AML-193 (cell line): ENCODE data around the gene NOC2L.
A peak's percentile ranks its signal among the peaks of the same experiment; 100 is the strongest.
"Not testable (repeated sequence)": the region's sequence is repeated elsewhere in the genome, so short reads cannot be mapped to it uniquely, and the experiment has no call there.

Experiments
- DNase-seq, 2 experiments: peaks; one replicate each; lab custom pipeline; 2025; lab: John Stamatoyannopoulos, UW

Gene NOC2L

GRCh38 chr1:958823-959730, at the start of gene NOC2L:
Gene NOC2L (minus strand): TSS chr1:959256. CDS start chr1:959240, 16 bp downstream.
- DNase-seq = peak; percentile 72 to 77

DNA sequence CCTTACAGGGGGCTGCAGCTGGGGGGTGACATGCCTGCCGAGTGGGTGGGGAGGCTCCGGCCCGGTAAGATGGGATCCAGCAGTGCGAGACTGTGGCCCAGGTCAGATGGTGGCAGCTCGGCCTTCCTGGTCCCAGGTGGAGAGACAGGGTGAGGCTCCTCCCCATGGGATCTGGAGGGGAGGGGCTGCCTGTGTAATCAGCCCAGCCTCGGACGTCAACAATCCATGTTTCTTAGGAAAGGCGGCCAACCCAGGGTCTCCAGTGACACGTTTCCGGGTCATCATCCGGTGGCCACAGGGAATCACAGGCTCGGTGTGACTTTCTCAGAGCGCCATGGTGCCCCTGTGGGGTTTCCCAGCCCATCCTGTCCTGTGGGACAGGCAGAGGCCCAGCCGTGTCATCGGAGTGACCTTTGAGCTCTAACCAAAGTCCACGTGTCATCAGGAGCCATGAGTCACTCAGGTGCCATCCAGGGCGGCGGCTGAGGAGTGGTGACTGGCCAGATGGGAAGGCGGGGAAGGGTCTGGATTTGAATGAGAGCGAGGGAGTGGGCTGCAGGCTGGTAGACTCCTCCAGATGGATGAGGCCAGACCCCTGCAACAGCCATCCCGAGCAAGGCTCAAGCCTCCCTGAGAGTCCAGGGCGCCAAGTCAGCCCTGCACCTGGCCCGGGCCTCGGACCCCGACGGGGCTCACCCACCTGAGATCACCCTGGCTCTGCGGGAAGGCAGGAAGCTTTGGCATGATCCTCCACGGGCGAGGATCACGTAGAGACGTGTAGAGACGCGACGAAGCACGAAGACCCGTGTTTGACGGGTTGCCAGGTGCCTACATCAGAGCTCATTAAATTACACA, 47.5 kb upstream of the NOC2L start:
- DNase-seq = no peak

DNA sequence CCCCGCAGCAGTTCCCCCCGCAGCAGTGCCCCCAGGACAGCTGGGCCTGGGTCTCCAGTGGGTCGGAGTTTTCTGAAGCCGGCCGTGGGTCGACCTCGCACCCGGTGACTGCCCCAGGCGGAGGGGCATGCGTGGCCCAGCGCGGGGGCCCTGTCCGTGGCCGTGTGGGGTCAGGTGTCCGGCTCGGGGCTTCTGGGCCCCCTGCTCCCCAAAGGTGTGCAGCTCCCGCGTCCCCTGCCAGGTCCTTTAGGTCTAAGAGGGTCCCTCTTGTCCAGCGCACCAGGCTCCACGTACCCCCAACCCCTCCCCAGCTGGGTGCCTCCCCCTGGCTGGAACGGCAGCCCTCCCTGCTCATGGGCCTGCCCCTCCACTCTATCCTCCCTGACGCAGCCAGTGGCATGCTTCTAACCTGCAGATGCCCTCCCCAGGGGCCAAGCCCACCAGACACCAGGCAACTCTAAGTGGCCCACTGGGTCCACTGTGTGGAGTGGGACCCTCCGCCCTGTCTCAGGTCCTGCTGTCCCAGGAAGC, 46.8 kb upstream of the NOC2L start:
- DNase-seq = no peak

DNA sequence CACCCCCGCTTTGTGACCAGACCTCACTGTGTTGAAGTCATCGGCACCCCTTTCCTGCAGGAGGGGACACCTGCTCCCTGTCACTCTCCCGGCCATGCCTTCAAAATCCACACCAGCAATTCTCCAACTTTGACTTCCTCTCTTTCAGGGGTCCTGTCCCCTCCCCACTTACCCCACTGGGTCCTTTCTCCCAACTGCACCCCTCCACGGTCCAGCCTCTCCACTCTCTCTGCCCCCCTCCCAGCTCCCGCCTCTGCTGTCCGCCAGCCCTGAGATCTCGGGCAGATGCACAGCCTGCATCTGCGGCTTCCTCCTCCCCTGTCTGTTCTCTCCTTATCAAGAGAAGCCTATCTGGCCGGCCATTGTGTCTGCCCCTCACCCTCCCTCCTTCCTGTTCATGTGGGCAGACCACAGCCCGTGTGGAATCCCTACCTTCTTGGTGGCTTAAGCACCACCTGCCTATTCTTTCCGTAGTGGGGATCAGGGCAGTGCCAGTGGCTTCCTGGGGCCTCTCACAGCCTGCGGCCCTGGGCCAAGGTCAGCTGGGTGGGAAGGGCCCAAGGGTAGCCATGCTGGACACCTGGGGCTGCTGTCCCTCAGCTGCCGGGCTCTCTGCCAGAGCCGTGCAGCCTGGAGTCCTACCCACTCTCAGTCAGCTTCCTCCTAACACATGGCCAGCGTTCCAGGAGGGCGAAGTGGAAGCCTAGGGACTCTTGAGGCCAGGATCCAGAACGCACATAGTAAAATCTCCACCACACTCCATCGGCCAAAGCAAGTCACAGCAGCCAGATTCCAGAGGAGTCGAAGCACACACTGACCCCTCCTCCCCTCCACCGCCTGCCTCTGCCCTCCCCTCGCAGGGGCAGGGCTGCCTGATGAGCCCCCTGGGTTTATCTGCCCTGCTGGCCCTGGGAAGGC, 46.0 kb upstream of the NOC2L start:
- no peak for DNase-seq

DNA sequence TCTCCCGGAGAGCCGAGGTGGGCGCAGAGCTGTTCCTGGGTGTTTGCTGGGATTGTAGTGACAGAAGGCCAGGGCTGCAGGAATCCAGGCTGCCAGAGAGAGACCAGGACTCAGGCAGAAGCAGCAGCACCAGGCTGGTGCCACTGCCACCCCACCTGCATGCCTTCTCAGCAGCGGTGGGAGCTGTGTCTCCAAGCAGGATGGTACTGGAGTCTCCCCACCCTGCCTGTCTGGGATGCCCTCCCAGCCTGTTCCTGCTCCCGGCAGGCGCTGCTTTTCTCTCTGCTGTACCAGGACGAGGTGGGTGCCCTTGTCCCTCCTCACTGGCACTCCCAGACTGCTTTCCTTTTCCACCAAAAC, 45.3 kb upstream of the NOC2L start:
- DNase-seq = no peak

- no peak for DNase-seq
Measured at GRCh38 chr1:1003618-1004419, 44.8 kb upstream of the NOC2L start.

DNA sequence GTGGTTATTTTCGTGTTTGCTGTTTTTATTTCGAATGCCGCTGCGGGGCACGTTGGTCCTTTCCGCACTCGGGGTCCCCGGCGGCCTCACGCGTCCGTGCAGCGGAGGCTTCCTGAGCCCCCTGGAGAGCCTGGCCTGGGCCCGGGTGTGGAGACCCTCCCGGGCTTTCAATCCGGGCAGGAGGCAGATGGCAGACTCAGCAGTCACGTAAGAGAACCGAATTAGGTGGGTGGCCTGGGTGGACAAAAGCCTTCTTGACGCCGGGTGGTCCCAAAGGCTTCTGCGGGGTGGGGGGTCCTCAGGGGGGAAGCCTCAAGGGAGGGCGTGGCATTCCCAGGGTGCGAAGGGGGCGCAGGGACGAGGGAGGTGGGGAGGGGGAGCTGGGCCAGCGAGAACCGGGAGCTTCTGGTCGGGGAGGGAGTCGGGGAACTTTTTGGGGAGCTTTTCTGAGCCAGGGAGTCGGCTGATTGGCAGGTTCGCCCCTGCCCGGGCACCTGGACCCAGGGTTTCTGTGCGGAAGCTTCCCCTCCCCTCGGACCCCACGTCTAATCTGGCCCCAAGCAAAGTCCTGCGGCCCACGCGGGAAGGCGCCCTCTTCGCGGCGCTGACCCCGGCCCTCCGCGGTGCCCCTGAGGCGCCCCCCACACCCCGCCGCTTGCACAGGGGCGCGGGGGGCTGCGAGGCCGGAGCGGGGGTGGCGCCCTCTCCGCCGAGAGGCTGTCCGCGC, 42.2 kb upstream of the NOC2L start:
- no peak for DNase-seq

DNA sequence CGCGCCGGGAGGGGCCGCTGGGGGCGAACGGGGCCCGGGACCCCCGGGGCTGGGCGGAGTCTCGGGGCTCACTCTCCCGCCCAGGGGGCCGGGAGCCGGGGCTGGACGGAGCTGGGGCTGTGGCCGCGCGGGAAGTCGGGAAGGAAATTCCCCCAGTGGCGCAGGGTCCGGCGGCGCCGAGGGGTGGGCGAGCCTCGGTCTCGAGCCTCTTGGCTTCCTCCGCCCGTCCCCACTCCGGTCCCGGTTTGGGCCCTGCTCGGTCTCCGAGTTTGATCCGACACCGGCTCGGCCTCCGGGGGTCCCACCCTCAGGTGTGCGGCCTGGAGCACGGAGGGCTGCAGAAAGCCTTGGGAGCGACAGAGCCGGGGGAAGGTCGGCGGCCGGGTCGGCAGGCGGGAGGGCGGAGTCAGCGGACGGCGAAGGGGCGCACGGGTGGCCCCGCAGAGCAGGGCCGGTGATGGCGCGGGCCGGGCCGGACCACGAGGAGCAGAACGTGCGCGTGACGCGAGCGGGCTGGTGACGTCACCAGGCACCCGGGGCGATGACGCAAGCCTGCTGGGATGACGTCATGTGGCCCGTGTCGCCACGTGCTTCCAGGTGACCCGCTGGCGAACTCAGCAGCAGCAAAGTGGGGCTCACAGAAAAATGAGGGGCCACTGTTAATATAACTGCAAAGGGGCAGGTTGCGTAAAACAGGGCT, 41.5 kb upstream of the NOC2L start:
- no peak for DNase-seq

GRCh38 chr1:999725-1000356, 40.8 kb upstream of the NOC2L start, which contains the start of gene HES4:
Gene HES4 (minus strand): TSS chr1:1000097. CDS start chr1:999973, 124 bp downstream.
- DNase-seq = no peak

GRCh38 chr1:998995-999724, 40.1 kb upstream of the NOC2L start:
- no peak for DNase-seq

GRCh38 chr1:998745-998994, 39.6 kb upstream of the NOC2L start:
- no peak for DNase-seq

GRCh38 chr1:997993-998744, 39.1 kb upstream of the NOC2L start:
- DNase-seq = no peak

GRCh38 chr1:997713-997992, 38.6 kb upstream of the NOC2L start:
- DNase-seq = no peak

DNA sequence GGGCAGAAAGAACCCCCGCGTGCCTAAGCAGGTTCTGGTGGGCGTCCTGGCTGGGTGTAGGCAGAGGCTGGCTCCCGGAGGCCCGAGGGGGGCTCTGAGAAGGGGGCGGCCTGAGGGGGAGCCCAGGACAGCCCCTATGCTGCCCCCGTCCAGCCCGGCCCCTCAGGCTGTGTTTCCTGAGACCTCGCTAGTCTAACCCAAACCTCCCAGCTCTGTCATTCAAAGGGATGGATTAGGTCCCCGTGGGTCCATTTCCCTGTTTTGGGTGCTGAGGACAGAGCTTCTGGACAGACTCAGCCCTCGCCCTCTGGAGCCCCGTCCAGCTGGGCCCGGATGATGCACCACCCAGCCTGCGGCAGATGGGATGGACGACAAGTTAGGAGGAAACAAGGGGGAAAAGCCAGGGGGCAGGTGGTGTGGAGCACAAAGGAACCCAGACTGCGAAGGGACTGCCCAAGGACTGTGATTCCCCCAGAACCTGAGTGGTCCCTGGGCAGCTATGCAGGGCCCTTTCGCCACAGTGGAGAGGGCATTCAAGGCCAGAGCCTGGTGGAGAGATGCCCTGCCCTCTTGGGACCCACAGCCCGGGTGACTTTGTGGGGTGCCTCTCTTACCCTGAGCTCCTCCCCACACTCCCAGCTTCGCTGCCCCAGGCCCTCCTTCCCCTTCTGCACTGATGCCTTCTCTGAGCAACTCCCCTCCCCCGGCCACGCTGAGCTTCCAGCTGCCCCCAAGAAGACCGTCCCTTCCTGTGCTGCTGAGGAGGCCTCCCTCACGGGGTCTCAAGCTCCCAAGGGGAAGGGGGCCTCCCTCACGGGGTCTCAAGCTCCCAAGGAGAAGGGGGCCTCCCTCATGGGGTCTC, 38.0 kb upstream of the NOC2L start:
- no peak for DNase-seq

GRCh38 chr1:995665-996633, 36.9 kb upstream of the NOC2L start:
- DNase-seq = no peak

DNA sequence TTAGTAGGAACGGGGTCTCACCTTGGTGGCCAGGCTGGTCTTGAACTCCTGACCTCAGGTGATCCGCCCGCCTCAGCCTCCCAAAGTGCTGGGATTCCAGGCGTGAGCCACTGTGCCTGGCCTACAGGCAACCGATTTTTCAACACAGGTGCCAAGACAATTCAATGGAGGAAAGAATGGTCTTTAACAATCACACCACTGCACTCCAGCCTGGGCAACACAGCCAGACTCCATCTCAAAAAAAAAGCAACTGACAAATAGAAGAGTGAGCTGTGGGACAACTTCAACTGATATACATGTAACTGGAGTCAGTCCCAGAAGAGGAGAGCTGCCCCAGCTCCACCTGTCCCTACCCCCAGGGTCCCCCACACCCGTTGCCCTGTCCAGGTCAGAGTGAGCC, 35.5 kb upstream of the NOC2L start:
- DNase-seq = not testable (repeated sequence)
